HG02642 (cell line): ENCODE measurements around the gene TMEM41B.
"Not testable (repeated sequence)": the region's sequence is repeated elsewhere in the genome, so short reads cannot be mapped to it uniquely, and the experiment has no call there.

ENCODE experiments used
- ATAC-seq: cut with Tn5 transposase; IDR thresholded peaks from one replicate; pipeline ENCODE4 v1.9.1; 2021; ENCODE audit warnings: mild to moderate bottlenecking; ENCODE audit not compliant: unreplicated experiment, poor library complexity

Gene TMEM41B

GRCh38 chr11:9314291-9315077 lies at the start of gene TMEM41B:
Gene TMEM41B (minus strand): TSS chr11:9314593. CDS start chr11:9314441, 152 bp downstream.
- peak; percentile 98 for ATAC-seq

GRCh38 chr11:9362393-9362863 lies 48.0 kb upstream of the TMEM41B start:
- no peak for ATAC-seq

- not testable (repeated sequence) for ATAC-seq
Observed at GRCh38 chr11:9360862-9361622, 46.6 kb upstream of the TMEM41B start.

GRCh38 chr11:9357041-9357440 lies 42.6 kb upstream of the TMEM41B start:
- ATAC-seq = no peak

GRCh38 chr11:9351321-9351881 lies 37.0 kb upstream of the TMEM41B start:
- no peak for ATAC-seq

GRCh38 chr11:9347779-9348178 lies 33.4 kb upstream of the TMEM41B start:
- not testable (repeated sequence) for ATAC-seq

- ATAC-seq = no peak
Observed at GRCh38 chr11:9347100-9347499, 32.7 kb upstream of the TMEM41B start.

- no peak for ATAC-seq
Observed at GRCh38 chr11:9344061-9344680, 29.8 kb upstream of the TMEM41B start.

- no peak for ATAC-seq
Observed at GRCh38 chr11:9341638-9342178, 27.3 kb upstream of the TMEM41B start.

GRCh38 chr11:9332655-9333054 lies 18.3 kb upstream of the TMEM41B start:
- no peak for ATAC-seq

- ATAC-seq = no peak
Observed at GRCh38 chr11:9330387-9331384, 16.3 kb upstream of the TMEM41B start.

- ATAC-seq = no peak
Observed at GRCh38 chr11:9320047-9320446, 5.7 kb upstream of the TMEM41B start.

GRCh38 chr11:9319377-9320001 lies 5.1 kb upstream of the TMEM41B start:
- not testable (repeated sequence) for ATAC-seq

- not testable (repeated sequence) for ATAC-seq
Observed at GRCh38 chr11:9318442-9319376, 4.3 kb upstream of the TMEM41B start.

- no peak for ATAC-seq
Observed at GRCh38 chr11:9316334-9316733, 1.9 kb upstream of the TMEM41B start.

GRCh38 chr11:9315078-9315688 lies 790 bp upstream of the TMEM41B start:
- ATAC-seq = no peak

- peak; percentile 12 for ATAC-seq
Observed at GRCh38 chr11:9313648-9314290, 624 bp downstream of the TMEM41B start.
